HG03521 (cell line): ENCODE results near the gene PRKACA.
"Not testable (repeated sequence)": the region's sequence is repeated elsewhere in the genome, so short reads cannot be mapped to it uniquely, and the experiment has no call there.

Experiments
- ATAC-seq: cut with Tn5 transposase; IDR thresholded peaks from one replicate; pipeline ENCODE4 v1.9.1; 2021; ENCODE audit warnings: mild to moderate bottlenecking, moderate library complexity; ENCODE audit not compliant: unreplicated experiment

Gene PRKACA

GRCh38 chr19:14148751-14149410 lies 31.3 kb upstream of the PRKACA start:
- no peak for ATAC-seq

- no peak for ATAC-seq
Observed at GRCh38 chr19:14147797-14148605, 30.4 kb upstream of the PRKACA start.

- no peak for ATAC-seq
Observed at GRCh38 chr19:14146789-14147216, 29.2 kb upstream of the PRKACA start.

GRCh38 chr19:14146169-14146568 lies 28.6 kb upstream of the PRKACA start:
- not testable (repeated sequence) for ATAC-seq

GRCh38 chr19:14145381-14145780 lies 27.8 kb upstream of the PRKACA start:
- ATAC-seq, result no peak

GRCh38 chr19:14142262-14143190 lies 25.0 kb upstream of the PRKACA start:
- no peak for ATAC-seq

GRCh38 chr19:14141041-14141440 lies 23.5 kb upstream of the PRKACA start:
- ATAC-seq, result no peak

GRCh38 chr19:14139944-14140343 lies 22.4 kb upstream of the PRKACA start:
- ATAC-seq, result no peak

GRCh38 chr19:14138576-14139265 lies 21.2 kb upstream of the PRKACA start:
- no peak for ATAC-seq

- ATAC-seq, result peak; percentile 76
Observed at GRCh38 chr19:14136509-14137281, 19.1 kb upstream of the PRKACA start, which contains the start of gene ASF1B. TSS of gene ASF1B (minus strand) at chr19:14136589. CDS start at chr19:14136456, 133 bp downstream.

- ATAC-seq, result no peak
Observed at GRCh38 chr19:14135985-14136508, 18.5 kb upstream of the PRKACA start.

- no peak for ATAC-seq
Observed at GRCh38 chr19:14135355-14135754, 17.8 kb upstream of the PRKACA start.

GRCh38 chr19:14127929-14128509 lies 10.5 kb upstream of the PRKACA start:
- ATAC-seq, result no peak

- no peak for ATAC-seq
Observed at GRCh38 chr19:14127176-14127575, 9.6 kb upstream of the PRKACA start.

- ATAC-seq, result no peak
Observed at GRCh38 chr19:14122924-14123323, 5.4 kb upstream of the PRKACA start.

- ATAC-seq, result no peak
Observed at GRCh38 chr19:14120497-14120780, 2.9 kb upstream of the PRKACA start.

- ATAC-seq, result no peak
Observed at GRCh38 chr19:14119644-14120496, 2.3 kb upstream of the PRKACA start.

- ATAC-seq, result no peak
Observed at GRCh38 chr19:14119146-14119545, 1.6 kb upstream of the PRKACA start.
